HepG2 (cell line): ENCODE data around the gene NOTUM. TPM values are rescaled to one million over a fixed set of nuclear protein-coding genes. Genes with fewer than 3 reads are reported as not detected.

Source experiments
- CBX1 ChIP-seq: IDR thresholded peaks from one replicate; pipeline ENCODE4 v1.6.1; 2016; ENCODE audit warnings: antibody characterized with exemption, low read depth
- KAT2B ChIP-seq: fragments of 150-350 bp; IDR thresholded peaks from 2 replicates; pipeline ENCODE4 v1.6.1; 2014; ENCODE audit warnings: low read depth, low read length, borderline replicate concordance
- MYPOP ChIP-seq: sonication (generic); formaldehyde crosslinking; IDR thresholded peaks from 2 replicates; pipeline ENCODE4 v1.8.1; 2023; ENCODE audit warnings: mild to moderate bottlenecking, moderate library complexity, missing genetic modification reagents
- NFYC ChIP-seq: IDR thresholded peaks from 2 replicates; pipeline ENCODE4 v1.6.1; 2016; ENCODE audit warnings: missing genetic modification reagents, missing compliant biosample characterization
- NR2C2 ChIP-seq: sonication (generic); formaldehyde crosslinking; IDR thresholded peaks from 2 replicates; pipeline ENCODE4 v1.4.0; 2020; ENCODE audit warnings: missing genetic modification reagents, mild to moderate bottlenecking, moderate library complexity, borderline replicate concordance
- NR2F6 ChIP-seq, 2 experiments: IDR thresholded peaks; 2 replicates each; pipeline ENCODE4 v1.6.1; 2016; ENCODE audit warnings: antibody characterized with exemption in 1 of 2, mild to moderate bottlenecking in 1 of 2
- PLSCR1 ChIP-seq: sonication (generic); formaldehyde crosslinking; IDR thresholded peaks from 2 replicates; pipeline ENCODE4 v1.5.0; 2020; ENCODE audit warnings: missing genetic modification reagents, mild to moderate bottlenecking, borderline replicate concordance
- POGZ ChIP-seq: sonication (generic); formaldehyde crosslinking; IDR thresholded peaks from 2 replicates; pipeline ENCODE4 v1.4.0; 2020; ENCODE audit warnings: mild to moderate bottlenecking, missing genetic modification reagents
- POLR2A ChIP-seq, 2 experiments: IDR thresholded peaks; 2 replicates each; pipeline ENCODE4 v1.6.1; 2011; ENCODE audit warnings: low read depth in 2 of 2, low read length in 2 of 2, mild to moderate bottlenecking in 1 of 2, moderate library complexity in 1 of 2; ENCODE audit not compliant: insufficient read depth in 1 of 2
- POLR2G ChIP-seq: fragments of 200-400 bp; formaldehyde crosslinking; IDR thresholded peaks from 2 replicates; pipeline ENCODE4 v1.6.1; 2018; ENCODE audit warnings: mild to moderate bottlenecking, low read depth, low read length, moderate library complexity
- RBFOX2 ChIP-seq: fragments of 200-400 bp; formaldehyde crosslinking; IDR thresholded peaks from 2 replicates; pipeline ENCODE4 v1.6.1; 2017; ENCODE audit warnings: low read depth, mild to moderate bottlenecking, low read length
- TRIM22 ChIP-seq: fragments of 450-650 bp; IDR thresholded peaks from 2 replicates; pipeline ENCODE4 v1.6.1; 2017
- TSC22D2 ChIP-seq: sonication (generic); formaldehyde crosslinking; IDR thresholded peaks from 2 replicates; pipeline ENCODE4 v1.5.1; 2020; ENCODE audit warnings: missing genetic modification reagents, mild to moderate bottlenecking, borderline replicate concordance
- ZFP36L2 ChIP-seq: sonication (generic); formaldehyde crosslinking; IDR thresholded peaks from 2 replicates; pipeline ENCODE4 v1.4.0; 2020; ENCODE audit warnings: missing genetic modification reagents
- ZNF205 ChIP-seq: IDR thresholded peaks from 2 replicates; pipeline ENCODE4 v1.6.1; 2018; ENCODE audit warnings: missing biosample characterization, missing genetic modification reagents
- ZNF276 ChIP-seq: sonication (generic); formaldehyde crosslinking; IDR thresholded peaks from 2 replicates; pipeline ENCODE4 v1.4.0; 2020; ENCODE audit warnings: mild to moderate bottlenecking, low read depth, missing genetic modification reagents
- ZNF281 ChIP-seq: sonication (generic); formaldehyde crosslinking; IDR thresholded peaks from 2 replicates; pipeline ENCODE4 v1.4.0; 2020; ENCODE audit warnings: missing genetic modification reagents, borderline replicate concordance
- ZNF354B ChIP-seq: sonication (generic); formaldehyde crosslinking; IDR thresholded peaks from 2 replicates; pipeline ENCODE4 v1.8.0; 2022; ENCODE audit warnings: mild to moderate bottlenecking, missing genetic modification reagents
- ZNF652 ChIP-seq: IDR thresholded peaks from 2 replicates; pipeline ENCODE4 v1.6.1; 2016; ENCODE audit warnings: low read depth, borderline replicate concordance
- polyA plus RNA-seq, 8 experiments: library from polyadenylated mRNA; depleted of rRNA in 3 of 8; stranded (reverse) in 7 of 8; unstranded in 1 of 8; fragments of >200 nt; fragmentation: Illumina TruSeq in 4 of 8; extraction: Trizol in 4 of 8; gene quantifications; 2 replicates each; pipeline versions ENCODE4 v1.2.1 to v1.2.3, GENCODE V29; 2011 to 2016; ENCODE audit warnings: low read depth in 4 of 8, missing spikeins in 1 of 8, mixed read lengths in 1 of 8; ENCODE audit not compliant: insufficient read depth in 1 of 8
- total RNA-seq, 5 experiments: library from RNA; depleted of rRNA; stranded (reverse); fragments of >200 nt; fragmentation: Illumina TruSeq; extraction: Trizol; gene quantifications; 2 replicates each; pipeline ENCODE4 v1.2.3, GENCODE V29; 2016; ENCODE audit warnings: low read depth in 1 of 5
- TF ChIP-seq, protein P1 (sequence below): sonication (generic); formaldehyde crosslinking; IDR thresholded peaks from 2 replicates; pipeline ENCODE4 v1.4.0; 2020; ENCODE audit warnings: missing genetic modification reagents

Gene NOTUM
- total and polyA plus RNA-seq, 2 of the 13 experiments (the other 11 are each of a cell fraction or from before 2014, with no cell fraction given), result 150 to 160 TPM

GRCh38 chr17:81920612-81921536, 40.1 kb downstream of the NOTUM start (continued):
- TF ChIP-seq NR2C2 (CRISPR knock-in tag), result 0 out of 2 replicates have a peak, but pooled peaks have one; percentile 29
- TF ChIP-seq ZNF276 (CRISPR knock-in tag), result no peak
- peak; percentile 63; the same call in 1 of the 2 replicates for TF ChIP-seq NR2F6 (IDR thresholded peaks at IDR 0.05)
- TF ChIP-seq NR2F6 (CRISPR knock-in tag; IDR thresholded peaks at IDR 0.05), result no peak
- TF ChIP-seq KAT2B, result no peak
- no peak for TF ChIP-seq POGZ (CRISPR knock-in tag)
- peak in 1 of 2 experiments; percentile 20; a peak in 1 of 4 replicates for TF ChIP-seq POLR2A (IDR thresholded peaks at IDR 0.05; ENCODE audit: insufficient read depth in 1 of 2, low read depth in 2 of 2, low read length in 2 of 2)
- peak; percentile 26; the same call in 1 of the 2 replicates for TF ChIP-seq POLR2G
- no peak for TF ChIP-seq ZNF354B (CRISPR knock-in tag)
- no peak for TF ChIP-seq ZFP36L2 (CRISPR knock-in tag)
- TF ChIP-seq TRIM22, result no peak
- no peak for TF ChIP-seq TSC22D2 (CRISPR knock-in tag)
- TF ChIP-seq, protein P1, sequence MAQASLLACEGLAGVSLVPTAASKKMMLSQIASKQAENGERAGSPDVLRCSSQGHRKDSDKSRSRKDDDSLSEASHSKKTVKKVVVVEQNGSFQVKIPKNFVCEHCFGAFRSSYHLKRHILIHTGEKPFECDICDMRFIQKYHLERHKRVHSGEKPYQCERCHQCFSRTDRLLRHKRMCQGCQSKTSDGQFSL (CRISPR knock-in tag), result no peak
- TF ChIP-seq CBX1, result no peak
- TF ChIP-seq ZNF281 (CRISPR knock-in tag), result no peak
- TF ChIP-seq RBFOX2, result peak; percentile 61
- no peak for TF ChIP-seq PLSCR1
- no peak for TF ChIP-seq ZNF205 (CRISPR knock-in tag)
- TF ChIP-seq ZNF652 (CRISPR knock-in tag), result no peak
- TF ChIP-seq MYPOP (CRISPR knock-in tag), result no peak
- no peak for TF ChIP-seq NFYC
